GM06990 (cell line): ENCODE results near the gene DUSP5.
A peak's percentile ranks its signal among the peaks of the same experiment; 100 is the strongest.

ENCODE experiments used
- DNase-seq: peaks from one replicate; pipeline ENCODE4 v3.0.0-alpha.2; 2011; ENCODE audit not compliant: insufficient read length; ENCODE audit errors: extremely low read depth
- H3K27me3 ChIP-seq: replicated peaks from 2 replicates; pipeline ENCODE4 v1.6.0; 2011; ENCODE audit warnings: low read length; ENCODE audit not compliant: control insufficient read depth, insufficient read depth
- H3K36me3 ChIP-seq: 2 replicates; pipeline ENCODE4 v1.5.1; 2011; ENCODE audit warnings: low read length; ENCODE audit not compliant: control insufficient read depth, insufficient read depth
- H3K4me3 ChIP-seq: replicated peaks from 2 replicates; pipeline ENCODE4 v1.5.1; 2011; ENCODE audit warnings: low read depth, mild to moderate bottlenecking, control low read depth, low read length
- TF ChIP-seq, protein P1 (sequence below): IDR thresholded peaks from 2 replicates; pipeline ENCODE4 v1.5.1; 2011; ENCODE audit warnings: low read length, control low read depth, mild to moderate bottlenecking, inconsistent platforms; ENCODE audit not compliant: insufficient read depth, poor library complexity, severe bottlenecking

The DUSP5 gene

DNA sequence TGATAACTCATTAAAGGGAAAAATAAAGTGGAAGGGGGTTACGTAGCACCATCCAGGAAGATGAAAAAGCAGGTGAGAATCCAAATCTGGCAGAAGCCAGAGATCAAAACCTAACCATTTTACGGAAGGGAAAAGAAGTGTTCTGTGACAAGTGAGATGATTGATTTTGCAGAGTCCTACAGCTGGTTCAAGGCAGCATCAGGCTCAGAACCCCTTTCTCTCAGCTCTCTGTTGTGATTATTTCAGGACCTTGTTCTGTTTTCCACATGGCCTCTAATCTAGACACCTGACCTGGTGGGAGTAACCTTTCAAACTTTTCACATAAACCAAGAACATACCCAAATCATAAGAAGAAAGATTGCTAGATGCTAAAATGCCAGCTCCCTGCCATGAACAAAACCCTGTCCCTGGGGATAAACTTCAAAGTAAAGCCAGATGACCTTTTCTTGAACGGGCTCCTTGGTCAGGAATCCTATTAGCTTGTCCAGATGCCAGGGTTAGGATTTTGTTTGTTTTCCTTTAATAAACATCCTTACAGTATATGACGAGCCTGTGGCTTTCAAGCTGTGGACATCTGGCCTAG lies 5.9 kb downstream of the DUSP5 start:
- TF ChIP-seq, protein P1, sequence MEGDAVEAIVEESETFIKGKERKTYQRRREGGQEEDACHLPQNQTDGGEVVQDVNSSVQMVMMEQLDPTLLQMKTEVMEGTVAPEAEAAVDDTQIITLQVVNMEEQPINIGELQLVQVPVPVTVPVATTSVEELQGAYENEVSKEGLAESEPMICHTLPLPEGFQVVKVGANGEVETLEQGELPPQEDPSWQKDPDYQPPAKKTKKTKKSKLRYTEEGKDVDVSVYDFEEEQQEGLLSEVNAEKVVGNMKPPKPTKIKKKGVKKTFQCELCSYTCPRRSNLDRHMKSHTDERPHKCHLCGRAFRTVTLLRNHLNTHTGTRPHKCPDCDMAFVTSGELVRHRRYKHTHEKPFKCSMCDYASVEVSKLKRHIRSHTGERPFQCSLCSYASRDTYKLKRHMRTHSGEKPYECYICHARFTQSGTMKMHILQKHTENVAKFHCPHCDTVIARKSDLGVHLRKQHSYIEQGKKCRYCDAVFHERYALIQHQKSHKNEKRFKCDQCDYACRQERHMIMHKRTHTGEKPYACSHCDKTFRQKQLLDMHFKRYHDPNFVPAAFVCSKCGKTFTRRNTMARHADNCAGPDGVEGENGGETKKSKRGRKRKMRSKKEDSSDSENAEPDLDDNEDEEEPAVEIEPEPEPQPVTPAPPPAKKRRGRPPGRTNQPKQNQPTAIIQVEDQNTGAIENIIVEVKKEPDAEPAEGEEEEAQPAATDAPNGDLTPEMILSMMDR, result no peak
- Histone ChIP-seq H3K27me3 (no peaks in the 10 kb centered on the region), H3K4me3 (peak overlapping the region; percentile 1), H3K36me3 (peaks cover 26% of the 10 kb centered on the region)
- DNase-seq, result no peak

DNA sequence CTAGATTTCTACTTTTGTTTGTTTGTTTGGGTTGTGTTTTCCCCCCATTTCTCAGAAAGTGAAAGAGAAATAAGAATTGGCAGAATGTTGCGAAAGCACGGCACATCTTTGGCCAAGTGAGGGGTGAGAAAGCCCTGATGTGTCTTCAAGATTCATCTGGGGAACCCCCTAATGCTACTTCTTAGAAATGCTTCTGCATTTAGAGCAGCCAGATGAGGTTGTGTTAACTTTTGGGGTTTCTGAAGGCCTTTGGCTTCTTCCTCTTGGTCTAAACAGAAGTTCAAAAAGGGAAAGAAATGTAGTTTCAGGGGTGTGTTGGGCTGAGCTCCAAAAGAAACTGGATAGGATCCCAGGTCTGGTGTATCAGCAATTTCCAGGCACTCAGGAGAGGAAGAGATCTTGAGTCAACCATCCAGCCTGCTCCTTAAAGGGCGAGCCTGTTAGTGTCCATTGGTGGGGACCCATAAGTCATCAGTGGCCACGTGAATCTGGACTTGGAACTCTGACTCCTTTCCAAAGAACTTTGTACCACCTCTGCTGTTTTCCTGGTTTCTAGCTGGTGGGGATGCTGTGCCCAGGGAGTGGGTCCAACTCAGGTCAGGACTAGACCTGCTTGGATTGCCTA lies 6.5 kb downstream of the DUSP5 start:
- Histone ChIP-seq H3K36me3 (peaks cover 29% of the 10 kb centered on the region), H3K27me3 (no peaks in the 10 kb centered on the region), H3K4me3 (no peak overlapping the region)
- TF ChIP-seq, protein P1, result no peak
- peak; percentile 66 for DNase-seq

DNA sequence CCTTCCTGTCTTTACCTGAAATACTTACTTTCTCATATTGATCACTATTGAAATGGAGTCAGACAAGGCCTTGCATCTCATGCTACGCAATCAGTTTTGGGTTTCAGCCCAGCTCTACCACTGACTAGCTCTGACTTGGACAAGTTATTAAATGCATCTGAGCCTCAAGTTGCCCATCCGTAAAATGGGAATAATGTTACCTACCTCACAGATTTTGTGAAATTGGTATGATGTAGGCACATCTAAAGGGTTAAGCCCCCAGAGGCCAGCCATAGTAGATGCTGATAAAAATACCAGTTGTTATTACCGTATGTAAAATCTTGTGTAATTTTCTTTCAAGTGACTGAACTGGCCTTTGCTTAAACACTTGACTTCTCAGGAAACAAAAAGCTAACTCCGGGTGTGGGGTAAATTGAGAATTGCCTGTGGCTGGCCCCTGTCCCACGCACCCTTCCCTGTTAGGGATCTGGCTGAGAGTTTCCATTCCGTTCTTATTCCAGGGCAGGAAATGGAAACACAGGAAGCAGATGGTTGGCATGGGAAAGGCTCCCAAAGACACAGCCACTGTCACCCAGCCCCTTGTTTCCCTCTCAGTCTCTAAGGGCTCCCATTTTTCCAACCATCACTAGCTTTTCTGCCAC lies 7.5 kb downstream of the DUSP5 start:
- no peak for DNase-seq
- peaks cover 39% of the 10 kb centered on the region for H3K36me3 ChIP-seq
- TF ChIP-seq, protein P1, result no peak

DNA sequence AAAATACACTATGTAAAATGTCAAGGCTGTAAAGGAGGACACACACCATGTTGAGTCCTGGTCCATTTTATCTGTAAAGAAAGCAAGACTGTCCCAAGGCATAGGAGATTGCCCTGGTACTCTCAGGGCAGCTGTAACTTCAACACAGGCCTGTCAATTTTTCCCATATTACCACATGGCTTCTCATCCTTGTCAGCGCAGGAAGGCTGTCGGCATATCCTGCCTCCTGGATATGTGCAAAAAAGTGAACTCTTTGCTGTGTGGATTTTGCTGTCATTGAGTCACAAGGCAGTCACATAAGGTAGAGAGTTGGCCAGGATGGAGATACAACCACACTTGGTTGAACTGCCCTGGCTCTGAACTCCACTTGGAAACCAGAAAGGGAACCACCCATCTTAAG lies 8.7 kb downstream of the DUSP5 start:
- Histone ChIP-seq H3K36me3 (peaks cover 47% of the 10 kb centered on the region), H3K27me3 (no peaks in the 10 kb centered on the region), H3K4me3 (no peak overlapping the region)
- TF ChIP-seq, protein P1, result no peak
- no peak for DNase-seq

More for the DNA sequence above, 7.5 kb downstream of the DUSP5 start:
- Histone ChIP-seq H3K27me3 (no peaks in the 10 kb centered on the region), H3K4me3 (no peak overlapping the region)

DNA sequence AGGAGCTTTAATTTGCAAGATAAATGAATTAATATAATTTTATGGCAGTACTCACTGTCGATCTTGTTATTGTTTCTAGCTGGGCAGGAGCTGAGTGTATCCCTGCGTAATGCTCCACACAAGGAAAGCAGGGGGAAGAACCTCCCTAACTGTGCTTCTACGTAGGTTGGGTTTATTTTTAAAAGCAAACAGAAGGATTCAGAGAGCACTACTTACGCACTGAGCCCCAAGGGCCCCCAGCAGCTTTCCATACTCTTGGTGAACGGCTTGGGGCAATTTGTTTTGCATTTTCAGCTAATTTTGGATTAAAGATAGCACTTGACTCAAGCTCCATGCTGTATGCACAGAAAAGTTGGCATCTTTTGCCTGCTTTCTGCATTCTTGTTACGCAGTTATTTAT lies 9.6 kb downstream of the DUSP5 start:
- H3K27me3 ChIP-seq, result no peaks in the 10 kb centered on the region
- H3K4me3 ChIP-seq, result no peak overlapping the region
- peaks cover 56% of the 10 kb centered on the region for H3K36me3 ChIP-seq
- DNase-seq, result no peak
- TF ChIP-seq, protein P1, result no peak
